GM23338 (cell line): ENCODE data around the gene SFR1.

Experiments
- CREB1 ChIP-seq: fragments of 250-450 bp; sonication (Bioruptor Pico); IDR thresholded peaks from 2 replicates; pipeline ENCODE4 v1.5.0; 2020; ENCODE audit warnings: low read depth, mild to moderate bottlenecking, moderate library complexity
- EZH2 ChIP-seq: fragments of 200-600 bp; sonication (generic); IDR thresholded peaks from one replicate; pipeline ENCODE4 v1.8.0; 2017; ENCODE audit warnings: antibody characterized with exemption, mild to moderate bottlenecking, low read depth; ENCODE audit not compliant: unreplicated experiment
- EZH2phosphoT487 ChIP-seq: fragments of 200-600 bp; sonication (generic); IDR thresholded peaks from one replicate; pipeline ENCODE4 v1.8.1; 2018; ENCODE audit warnings: antibody characterized with exemption; ENCODE audit not compliant: unreplicated experiment
- JUNB ChIP-seq: IDR thresholded peaks from one replicate; pipeline ENCODE4 v1.6.1; 2016; ENCODE audit warnings: antibody characterized with exemption; ENCODE audit not compliant: unreplicated experiment
- NANOG ChIP-seq: IDR thresholded peaks from 2 replicates; pipeline ENCODE4 v1.6.1; 2016; ENCODE audit warnings: antibody characterized with exemption, borderline replicate concordance
- POLR2AphosphoS5 ChIP-seq: IDR thresholded peaks from 2 replicates; pipeline ENCODE4 v1.6.1; 2016; ENCODE audit warnings: antibody characterized with exemption, low read depth
- STAT1 ChIP-seq: IDR thresholded peaks from one replicate; pipeline ENCODE4 v1.6.1; 2016; ENCODE audit warnings: antibody characterized with exemption; ENCODE audit not compliant: unreplicated experiment
- ZNF114 ChIP-seq: fragments of 250-450 bp; sonication (Bioruptor Pico); IDR thresholded peaks from 2 replicates; pipeline ENCODE4 v1.5.0; 2020; ENCODE audit warnings: mild to moderate bottlenecking, moderate library complexity
- ZNF331 ChIP-seq: fragments of 250-450 bp; sonication (Bioruptor Pico); IDR thresholded peaks from 2 replicates; pipeline ENCODE4 v1.5.0; 2020; ENCODE audit warnings: low read depth, mild to moderate bottlenecking, moderate library complexity
- TF ChIP-seq, protein P1 (sequence below), 2 experiments: fragments of 200-600 bp in 1 of 2; sonication (generic) in 1 of 2; conservative IDR thresholded peaks; 2 replicates each; pipeline versions ENCODE4 v1.5.1 to v1.6.1; 2016 to 2017; ENCODE audit warnings: antibody characterized with exemption in 2 of 2, low read depth in 2 of 2, mild to moderate bottlenecking in 2 of 2, moderate library complexity in 1 of 2
- TF ChIP-seq, protein P2 (sequence below): IDR thresholded peaks from 2 replicates; pipeline ENCODE4 v1.6.1; 2016; ENCODE audit warnings: antibody characterized with exemption
- TF ChIP-seq, protein P3 (sequence below): fragments of 250-450 bp; sonication (Bioruptor Pico); IDR thresholded peaks from 2 replicates; pipeline ENCODE4 v1.5.0; 2020; ENCODE audit warnings: mild to moderate bottlenecking, moderate library complexity
- TF ChIP-seq, protein P4 (sequence below): IDR thresholded peaks from one replicate; pipeline ENCODE4 v1.6.1; 2018; ENCODE audit warnings: antibody characterized with exemption; ENCODE audit not compliant: unreplicated experiment

DNA sequence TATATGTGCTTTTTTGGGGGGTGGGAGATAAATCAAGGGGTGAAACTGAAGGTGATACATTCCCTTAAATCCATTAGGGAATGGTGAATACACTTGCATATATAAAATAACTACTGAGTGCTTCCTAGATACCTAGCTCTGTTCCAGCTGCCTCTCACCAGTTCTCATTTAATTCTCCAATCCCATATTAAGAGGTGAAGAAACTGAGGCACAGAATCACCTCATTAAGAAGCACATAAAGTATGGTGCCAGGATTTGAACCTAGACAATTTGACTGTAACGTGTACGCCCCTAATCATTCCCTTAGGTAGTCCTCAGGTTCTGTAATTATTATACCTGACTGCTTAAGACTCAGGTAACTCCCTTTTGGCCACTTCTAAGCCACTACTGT, 1.5 kb upstream of the SFR1 start:
- TF ChIP-seq, protein P1, sequence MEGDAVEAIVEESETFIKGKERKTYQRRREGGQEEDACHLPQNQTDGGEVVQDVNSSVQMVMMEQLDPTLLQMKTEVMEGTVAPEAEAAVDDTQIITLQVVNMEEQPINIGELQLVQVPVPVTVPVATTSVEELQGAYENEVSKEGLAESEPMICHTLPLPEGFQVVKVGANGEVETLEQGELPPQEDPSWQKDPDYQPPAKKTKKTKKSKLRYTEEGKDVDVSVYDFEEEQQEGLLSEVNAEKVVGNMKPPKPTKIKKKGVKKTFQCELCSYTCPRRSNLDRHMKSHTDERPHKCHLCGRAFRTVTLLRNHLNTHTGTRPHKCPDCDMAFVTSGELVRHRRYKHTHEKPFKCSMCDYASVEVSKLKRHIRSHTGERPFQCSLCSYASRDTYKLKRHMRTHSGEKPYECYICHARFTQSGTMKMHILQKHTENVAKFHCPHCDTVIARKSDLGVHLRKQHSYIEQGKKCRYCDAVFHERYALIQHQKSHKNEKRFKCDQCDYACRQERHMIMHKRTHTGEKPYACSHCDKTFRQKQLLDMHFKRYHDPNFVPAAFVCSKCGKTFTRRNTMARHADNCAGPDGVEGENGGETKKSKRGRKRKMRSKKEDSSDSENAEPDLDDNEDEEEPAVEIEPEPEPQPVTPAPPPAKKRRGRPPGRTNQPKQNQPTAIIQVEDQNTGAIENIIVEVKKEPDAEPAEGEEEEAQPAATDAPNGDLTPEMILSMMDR (conservative IDR thresholded peaks at IDR 0.05; ENCODE audit: low read depth in 2 of 2) = no peak
- TF ChIP-seq EZH2 (no peak), ZNF331 (no peak), POLR2AphosphoS5 (no peak), EZH2phosphoT487 (no peak), ZNF114 (CRISPR knock-in tag) (no peak), JUNB (no peak), CREB1 (no peak), NANOG (no peak), STAT1 (no peak)
- TF ChIP-seq, protein P2, sequence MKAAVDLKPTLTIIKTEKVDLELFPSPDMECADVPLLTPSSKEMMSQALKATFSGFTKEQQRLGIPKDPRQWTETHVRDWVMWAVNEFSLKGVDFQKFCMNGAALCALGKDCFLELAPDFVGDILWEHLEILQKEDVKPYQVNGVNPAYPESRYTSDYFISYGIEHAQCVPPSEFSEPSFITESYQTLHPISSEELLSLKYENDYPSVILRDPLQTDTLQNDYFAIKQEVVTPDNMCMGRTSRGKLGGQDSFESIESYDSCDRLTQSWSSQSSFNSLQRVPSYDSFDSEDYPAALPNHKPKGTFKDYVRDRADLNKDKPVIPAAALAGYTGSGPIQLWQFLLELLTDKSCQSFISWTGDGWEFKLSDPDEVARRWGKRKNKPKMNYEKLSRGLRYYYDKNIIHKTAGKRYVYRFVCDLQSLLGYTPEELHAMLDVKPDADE = no peak
- TF ChIP-seq, protein P3, sequence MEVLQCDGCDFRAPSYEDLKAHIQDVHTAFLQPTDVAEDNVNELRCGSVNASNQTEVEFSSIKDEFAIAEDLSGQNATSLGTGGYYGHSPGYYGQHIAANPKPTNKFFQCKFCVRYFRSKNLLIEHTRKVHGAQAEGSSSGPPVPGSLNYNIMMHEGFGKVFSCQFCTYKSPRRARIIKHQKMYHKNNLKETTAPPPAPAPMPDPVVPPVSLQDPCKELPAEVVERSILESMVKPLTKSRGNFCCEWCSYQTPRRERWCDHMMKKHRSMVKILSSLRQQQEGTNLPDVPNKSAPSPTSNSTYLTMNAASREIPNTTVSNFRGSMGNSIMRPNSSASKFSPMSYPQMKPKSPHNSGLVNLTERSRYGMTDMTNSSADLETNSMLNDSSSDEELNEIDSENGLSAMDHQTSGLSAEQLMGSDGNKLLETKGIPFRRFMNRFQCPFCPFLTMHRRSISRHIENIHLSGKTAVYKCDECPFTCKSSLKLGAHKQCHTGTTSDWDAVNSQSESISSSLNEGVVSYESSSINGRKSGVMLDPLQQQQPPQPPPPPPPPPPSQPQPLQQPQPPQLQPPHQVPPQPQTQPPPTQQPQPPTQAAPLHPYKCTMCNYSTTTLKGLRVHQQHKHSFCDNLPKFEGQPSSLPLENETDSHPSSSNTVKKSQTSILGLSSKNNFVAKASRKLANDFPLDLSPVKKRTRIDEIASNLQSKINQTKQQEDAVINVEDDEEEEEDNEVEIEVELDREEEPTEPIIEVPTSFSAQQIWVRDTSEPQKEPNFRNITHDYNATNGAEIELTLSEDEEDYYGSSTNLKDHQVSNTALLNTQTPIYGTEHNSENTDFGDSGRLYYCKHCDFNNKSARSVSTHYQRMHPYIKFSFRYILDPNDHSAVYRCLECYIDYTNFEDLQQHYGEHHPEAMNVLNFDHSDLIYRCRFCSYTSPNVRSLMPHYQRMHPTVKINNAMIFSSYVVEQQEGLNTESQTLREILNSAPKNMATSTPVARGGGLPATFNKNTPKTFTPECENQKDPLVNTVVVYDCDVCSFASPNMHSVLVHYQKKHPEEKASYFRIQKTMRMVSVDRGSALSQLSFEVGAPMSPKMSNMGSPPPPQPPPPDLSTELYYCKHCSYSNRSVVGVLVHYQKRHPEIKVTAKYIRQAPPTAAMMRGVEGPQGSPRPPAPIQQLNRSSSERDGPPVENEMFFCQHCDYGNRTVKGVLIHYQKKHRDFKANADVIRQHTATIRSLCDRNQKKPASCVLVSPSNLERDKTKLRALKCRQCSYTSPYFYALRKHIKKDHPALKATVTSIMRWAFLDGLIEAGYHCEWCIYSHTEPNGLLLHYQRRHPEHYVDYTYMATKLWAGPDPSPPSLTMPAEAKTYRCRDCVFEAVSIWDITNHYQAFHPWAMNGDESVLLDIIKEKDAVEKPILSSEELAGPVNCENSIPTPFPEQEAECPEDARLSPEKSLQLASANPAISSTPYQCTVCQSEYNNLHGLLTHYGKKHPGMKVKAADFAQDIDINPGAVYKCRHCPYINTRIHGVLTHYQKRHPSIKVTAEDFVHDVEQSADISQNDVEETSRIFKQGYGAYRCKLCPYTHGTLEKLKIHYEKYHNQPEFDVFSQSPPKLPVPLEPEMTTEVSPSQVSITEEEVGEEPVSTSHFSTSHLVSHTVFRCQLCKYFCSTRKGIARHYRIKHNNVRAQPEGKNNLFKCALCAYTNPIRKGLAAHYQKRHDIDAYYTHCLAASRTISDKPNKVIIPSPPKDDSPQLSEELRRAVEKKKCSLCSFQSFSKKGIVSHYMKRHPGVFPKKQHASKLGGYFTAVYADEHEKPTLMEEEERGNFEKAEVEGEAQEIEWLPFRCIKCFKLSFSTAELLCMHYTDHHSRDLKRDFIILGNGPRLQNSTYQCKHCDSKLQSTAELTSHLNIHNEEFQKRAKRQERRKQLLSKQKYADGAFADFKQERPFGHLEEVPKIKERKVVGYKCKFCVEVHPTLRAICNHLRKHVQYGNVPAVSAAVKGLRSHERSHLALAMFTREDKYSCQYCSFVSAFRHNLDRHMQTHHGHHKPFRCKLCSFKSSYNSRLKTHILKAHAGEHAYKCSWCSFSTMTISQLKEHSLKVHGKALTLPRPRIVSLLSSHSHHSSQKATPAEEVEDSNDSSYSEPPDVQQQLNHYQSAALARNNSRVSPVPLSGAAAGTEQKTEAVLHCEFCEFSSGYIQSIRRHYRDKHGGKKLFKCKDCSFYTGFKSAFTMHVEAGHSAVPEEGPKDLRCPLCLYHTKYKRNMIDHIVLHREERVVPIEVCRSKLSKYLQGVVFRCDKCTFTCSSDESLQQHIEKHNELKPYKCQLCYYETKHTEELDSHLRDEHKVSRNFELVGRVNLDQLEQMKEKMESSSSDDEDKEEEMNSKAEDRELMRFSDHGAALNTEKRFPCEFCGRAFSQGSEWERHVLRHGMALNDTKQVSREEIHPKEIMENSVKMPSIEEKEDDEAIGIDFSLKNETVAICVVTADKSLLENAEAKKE = no peak
- TF ChIP-seq, protein P4, sequence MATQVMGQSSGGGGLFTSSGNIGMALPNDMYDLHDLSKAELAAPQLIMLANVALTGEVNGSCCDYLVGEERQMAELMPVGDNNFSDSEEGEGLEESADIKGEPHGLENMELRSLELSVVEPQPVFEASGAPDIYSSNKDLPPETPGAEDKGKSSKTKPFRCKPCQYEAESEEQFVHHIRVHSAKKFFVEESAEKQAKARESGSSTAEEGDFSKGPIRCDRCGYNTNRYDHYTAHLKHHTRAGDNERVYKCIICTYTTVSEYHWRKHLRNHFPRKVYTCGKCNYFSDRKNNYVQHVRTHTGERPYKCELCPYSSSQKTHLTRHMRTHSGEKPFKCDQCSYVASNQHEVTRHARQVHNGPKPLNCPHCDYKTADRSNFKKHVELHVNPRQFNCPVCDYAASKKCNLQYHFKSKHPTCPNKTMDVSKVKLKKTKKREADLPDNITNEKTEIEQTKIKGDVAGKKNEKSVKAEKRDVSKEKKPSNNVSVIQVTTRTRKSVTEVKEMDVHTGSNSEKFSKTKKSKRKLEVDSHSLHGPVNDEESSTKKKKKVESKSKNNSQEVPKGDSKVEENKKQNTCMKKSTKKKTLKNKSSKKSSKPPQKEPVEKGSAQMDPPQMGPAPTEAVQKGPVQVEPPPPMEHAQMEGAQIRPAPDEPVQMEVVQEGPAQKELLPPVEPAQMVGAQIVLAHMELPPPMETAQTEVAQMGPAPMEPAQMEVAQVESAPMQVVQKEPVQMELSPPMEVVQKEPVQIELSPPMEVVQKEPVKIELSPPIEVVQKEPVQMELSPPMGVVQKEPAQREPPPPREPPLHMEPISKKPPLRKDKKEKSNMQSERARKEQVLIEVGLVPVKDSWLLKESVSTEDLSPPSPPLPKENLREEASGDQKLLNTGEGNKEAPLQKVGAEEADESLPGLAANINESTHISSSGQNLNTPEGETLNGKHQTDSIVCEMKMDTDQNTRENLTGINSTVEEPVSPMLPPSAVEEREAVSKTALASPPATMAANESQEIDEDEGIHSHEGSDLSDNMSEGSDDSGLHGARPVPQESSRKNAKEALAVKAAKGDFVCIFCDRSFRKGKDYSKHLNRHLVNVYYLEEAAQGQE = no peak
